ENCODE data around the gene VPS13C.

VPS13C gene

GRCh38 chr15:61815356-61816083, 244.7 kb downstream of the VPS13C start:
- DNase-seq = no peak

- no peak for DNase-seq
Measured at GRCh38 chr15:61812476-61812875, 247.8 kb downstream of the VPS13C start.

DNA sequence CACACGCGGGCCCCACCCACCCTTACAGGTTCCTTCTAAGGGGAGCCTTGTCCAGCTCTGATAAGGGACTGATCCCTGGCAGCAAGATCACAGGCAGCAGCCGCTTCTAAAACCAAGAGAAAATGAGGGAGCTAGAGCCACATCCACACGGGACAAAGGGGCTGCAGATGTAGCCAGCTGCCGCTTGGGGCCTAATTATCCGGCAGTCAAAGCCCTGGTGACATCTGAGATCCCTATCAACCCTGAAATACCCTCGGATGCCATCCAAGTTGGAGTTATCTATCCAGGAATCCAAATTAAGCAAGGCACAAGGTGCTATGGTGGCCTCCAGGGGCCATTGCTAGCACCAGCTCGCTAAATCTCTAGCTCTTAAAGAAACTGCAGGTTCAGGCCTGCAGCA, 248.3 kb downstream of the VPS13C start:
- no peak for DNase-seq

- no peak for DNase-seq
Measured at GRCh38 chr15:61809216-61809615, 251.0 kb downstream of the VPS13C start.

GRCh38 chr15:61807281-61807929, 252.8 kb downstream of the VPS13C start:
- DNase-seq = no peak

Data from fibroblast of skin of right biceps (primary cell).